HepG2 (cell line): ENCODE measurements around the gene DHX29. TPM values are rescaled to one million over a fixed set of nuclear protein-coding genes. Genes with fewer than 3 reads are reported as not detected.
A peak's percentile ranks its signal among the peaks of the same experiment; 100 is the strongest.

Experiments used
- AKAP8 ChIP-seq: sonication (generic); formaldehyde crosslinking; IDR thresholded peaks from 2 replicates; pipeline ENCODE4 v1.5.1; 2020; ENCODE audit warnings: mild to moderate bottlenecking, missing genetic modification reagents
- HNRNPLL ChIP-seq: fragments of 200-400 bp; formaldehyde crosslinking; IDR thresholded peaks from 2 replicates; pipeline ENCODE4 v1.6.1; 2017; ENCODE audit warnings: mild to moderate bottlenecking, low read depth, low read length; ENCODE audit not compliant: poor library complexity, severe bottlenecking
- JUN ChIP-seq: sonication (generic); formaldehyde crosslinking; IDR thresholded peaks from 2 replicates; pipeline ENCODE4 v1.4.0; 2020; ENCODE audit warnings: mild to moderate bottlenecking, missing genetic modification reagents
- MATR3 ChIP-seq: sonication (generic); formaldehyde crosslinking; IDR thresholded peaks from 2 replicates; pipeline ENCODE4 v1.4.0; 2020; ENCODE audit warnings: missing genetic modification reagents
- MTA3 ChIP-seq: sonication (generic); formaldehyde crosslinking; IDR thresholded peaks from 2 replicates; pipeline ENCODE4 v1.4.0; 2020; ENCODE audit warnings: missing genetic modification reagents
- PCBP2 ChIP-seq: fragments of 200-400 bp; formaldehyde crosslinking; optimal IDR thresholded peaks from 2 replicates; pipeline ENCODE3; 2018; ENCODE audit warnings: low read length, low read depth; ENCODE audit not compliant: poor library complexity, severe bottlenecking
- PHF21A ChIP-seq: sonication (generic); formaldehyde crosslinking; IDR thresholded peaks from 2 replicates; pipeline ENCODE4 v1.5.0; 2020; ENCODE audit warnings: mild to moderate bottlenecking, missing genetic modification reagents
- ZFAT ChIP-seq: sonication (generic); formaldehyde crosslinking; conservative IDR thresholded peaks from 2 replicates; pipeline ENCODE4 v1.8.1; 2023; ENCODE audit warnings: missing genetic modification reagents, inconsistent platforms
- ZNF207 ChIP-seq: fragments of 450-650 bp; IDR thresholded peaks from 2 replicates; pipeline ENCODE4 v1.6.1; 2016; ENCODE audit warnings: antibody characterized with exemption, borderline replicate concordance
- ZNF264 ChIP-seq: sonication (generic); formaldehyde crosslinking; IDR thresholded peaks from 2 replicates; pipeline ENCODE4 v1.4.0; 2020; ENCODE audit warnings: missing genetic modification reagents
- ZNF446 ChIP-seq: sonication (generic); formaldehyde crosslinking; IDR thresholded peaks from 2 replicates; pipeline ENCODE4 v1.5.0; 2020; ENCODE audit warnings: mild to moderate bottlenecking, missing genetic modification reagents
- ZNF652 ChIP-seq: IDR thresholded peaks from 2 replicates; pipeline ENCODE4 v1.6.1; 2016; ENCODE audit warnings: low read depth, borderline replicate concordance
- polyA plus RNA-seq, 8 experiments: library from polyadenylated mRNA; depleted of rRNA in 3 of 8; stranded (reverse) in 7 of 8; unstranded in 1 of 8; fragments of >200 nt; fragmentation: Illumina TruSeq in 4 of 8; extraction: Trizol in 4 of 8; gene quantifications; 2 replicates each; pipeline versions ENCODE4 v1.2.1 to v1.2.3, GENCODE V29; 2011 to 2016; ENCODE audit warnings: low read depth in 4 of 8, missing spikeins in 1 of 8, mixed read lengths in 1 of 8; ENCODE audit not compliant: insufficient read depth in 1 of 8
- total RNA-seq, 5 experiments: library from RNA; depleted of rRNA; stranded (reverse); fragments of >200 nt; fragmentation: Illumina TruSeq; extraction: Trizol; gene quantifications; 2 replicates each; pipeline ENCODE4 v1.2.3, GENCODE V29; 2016; ENCODE audit warnings: low read depth in 1 of 5
- TF ChIP-seq, protein P1 (sequence below): sonication (generic); formaldehyde crosslinking; IDR thresholded peaks from 2 replicates; pipeline ENCODE4 v1.5.1; 2020; ENCODE audit warnings: missing genetic modification reagents, mild to moderate bottlenecking, borderline replicate concordance
- TF ChIP-seq, protein P2 (sequence below): sonication (generic); formaldehyde crosslinking; conservative IDR thresholded peaks from 2 replicates; pipeline ENCODE4 v1.5.0; 2020; ENCODE audit warnings: missing genetic modification reagents
- TF ChIP-seq, protein P3 (sequence below): sonication (generic); formaldehyde crosslinking; IDR thresholded peaks from 2 replicates; pipeline ENCODE4 v1.5.0; 2020; ENCODE audit warnings: mild to moderate bottlenecking, missing genetic modification reagents, borderline replicate concordance
- TF ChIP-seq, protein P4 (sequence below): sonication (generic); formaldehyde crosslinking; IDR thresholded peaks from 2 replicates; pipeline ENCODE4 v1.8.0; 2022; ENCODE audit warnings: missing genetic modification reagents, mild to moderate bottlenecking, borderline replicate concordance
- TF ChIP-seq, protein P5 (sequence below): sonication (generic); formaldehyde crosslinking; IDR thresholded peaks from 2 replicates; pipeline ENCODE4 v1.4.0; 2020; ENCODE audit warnings: missing genetic modification reagents

The DHX29 gene
- total and polyA plus RNA-seq, 2 of the 13 experiments (the other 11 are each of a cell fraction or from before 2014, with no cell fraction given), result 1.9 to 22.0 TPM

DNA sequence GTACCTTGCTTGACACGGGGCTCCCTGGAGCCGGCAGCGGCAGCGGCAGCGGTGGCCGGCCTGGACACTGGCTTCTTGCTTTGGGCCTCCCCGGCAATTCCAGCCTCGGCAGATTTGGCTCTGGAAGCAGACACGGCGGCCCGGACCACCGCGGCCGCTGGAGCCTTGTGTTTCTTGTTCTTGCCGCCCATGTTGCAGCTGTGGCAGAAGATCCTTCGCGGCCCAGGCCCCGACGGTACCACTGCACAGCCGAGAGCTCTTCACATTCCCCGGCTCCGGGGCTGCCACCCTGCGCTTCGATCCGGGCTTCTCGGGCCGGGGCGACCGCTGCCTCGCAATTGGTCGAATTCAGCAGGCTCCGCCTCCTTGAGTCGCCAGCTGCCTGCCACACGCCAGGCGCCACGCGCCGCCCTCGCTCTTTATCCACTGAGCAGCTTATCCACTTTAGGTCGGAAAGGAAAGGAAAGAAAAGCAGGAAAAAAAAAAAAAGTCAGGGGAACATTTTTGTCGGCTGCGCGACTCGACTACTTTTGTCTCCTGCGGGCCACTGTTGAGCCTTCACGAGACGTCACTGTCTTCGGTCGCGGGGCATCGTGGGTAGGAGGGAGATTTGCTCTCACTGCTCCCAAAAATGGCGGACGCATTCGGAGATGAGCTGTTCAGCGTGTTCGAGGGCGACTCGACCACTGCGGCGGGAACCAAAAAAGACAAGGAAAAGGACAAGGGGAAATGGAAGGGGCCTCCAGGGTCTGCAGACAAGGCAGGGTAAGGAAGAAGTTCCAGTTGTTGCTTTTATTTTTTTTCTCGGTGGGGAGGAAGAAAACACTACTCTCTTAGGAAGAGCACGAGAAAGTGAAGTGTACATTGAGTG lies at the start of gene DHX29, which contains the start of gene MTREX (continued):
- TF ChIP-seq HNRNPLL (peak; percentile 52), PHF21A (peak; percentile 83), MATR3 (no peak), ZFAT (CRISPR knock-in tag) (no peak), ZNF446 (CRISPR knock-in tag) (no peak), JUN (no peak; the same call in 1 of the 2 replicates), ZNF207 (no peak), AKAP8 (no peak), PCBP2 (no peak), MTA3 (CRISPR knock-in tag) (no peak), ZNF264 (peak; percentile 50; the same call in 1 of the 2 replicates), ZNF652 (CRISPR knock-in tag) (no peak)
- TF ChIP-seq, protein P1, sequence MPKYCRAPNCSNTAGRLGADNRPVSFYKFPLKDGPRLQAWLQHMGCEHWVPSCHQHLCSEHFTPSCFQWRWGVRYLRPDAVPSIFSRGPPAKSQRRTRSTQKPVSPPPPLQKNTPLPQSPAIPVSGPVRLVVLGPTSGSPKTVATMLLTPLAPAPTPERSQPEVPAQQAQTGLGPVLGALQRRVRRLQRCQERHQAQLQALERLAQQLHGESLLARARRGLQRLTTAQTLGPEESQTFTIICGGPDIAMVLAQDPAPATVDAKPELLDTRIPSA (CRISPR knock-in tag), result no peak
- TF ChIP-seq, protein P2, sequence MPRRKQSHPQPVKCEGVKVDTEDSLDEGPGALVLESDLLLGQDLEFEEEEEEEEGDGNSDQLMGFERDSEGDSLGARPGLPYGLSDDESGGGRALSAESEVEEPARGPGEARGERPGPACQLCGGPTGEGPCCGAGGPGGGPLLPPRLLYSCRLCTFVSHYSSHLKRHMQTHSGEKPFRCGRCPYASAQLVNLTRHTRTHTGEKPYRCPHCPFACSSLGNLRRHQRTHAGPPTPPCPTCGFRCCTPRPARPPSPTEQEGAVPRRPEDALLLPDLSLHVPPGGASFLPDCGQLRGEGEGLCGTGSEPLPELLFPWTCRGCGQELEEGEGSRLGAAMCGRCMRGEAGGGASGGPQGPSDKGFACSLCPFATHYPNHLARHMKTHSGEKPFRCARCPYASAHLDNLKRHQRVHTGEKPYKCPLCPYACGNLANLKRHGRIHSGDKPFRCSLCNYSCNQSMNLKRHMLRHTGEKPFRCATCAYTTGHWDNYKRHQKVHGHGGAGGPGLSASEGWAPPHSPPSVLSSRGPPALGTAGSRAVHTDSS (CRISPR knock-in tag), result no peak
- TF ChIP-seq, protein P3, sequence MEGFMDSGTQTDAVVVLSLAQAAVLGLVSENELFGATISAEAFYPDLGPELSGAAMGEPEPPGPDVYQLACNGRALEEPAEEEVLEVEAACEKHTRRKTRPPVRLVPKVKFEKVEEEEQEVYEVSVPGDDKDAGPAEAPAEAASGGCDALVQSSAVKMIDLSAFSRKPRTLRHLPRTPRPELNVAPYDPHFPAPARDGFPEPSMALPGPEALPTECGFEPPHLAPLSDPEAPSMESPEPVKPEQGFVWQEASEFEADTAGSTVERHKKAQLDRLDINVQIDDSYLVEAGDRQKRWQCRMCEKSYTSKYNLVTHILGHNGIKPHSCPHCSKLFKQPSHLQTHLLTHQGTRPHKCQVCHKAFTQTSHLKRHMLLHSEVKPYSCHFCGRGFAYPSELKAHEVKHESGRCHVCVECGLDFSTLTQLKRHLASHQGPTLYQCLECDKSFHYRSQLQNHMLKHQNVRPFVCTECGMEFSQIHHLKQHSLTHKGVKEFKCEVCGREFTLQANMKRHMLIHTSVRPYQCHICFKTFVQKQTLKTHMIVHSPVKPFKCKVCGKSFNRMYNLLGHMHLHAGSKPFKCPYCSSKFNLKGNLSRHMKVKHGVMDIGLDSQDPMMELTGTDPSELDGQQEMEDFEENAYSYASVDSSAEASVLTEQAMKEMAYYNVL (CRISPR knock-in tag), result peak; percentile 52; the same call in 1 of the 2 replicates
- TF ChIP-seq, protein P4, sequence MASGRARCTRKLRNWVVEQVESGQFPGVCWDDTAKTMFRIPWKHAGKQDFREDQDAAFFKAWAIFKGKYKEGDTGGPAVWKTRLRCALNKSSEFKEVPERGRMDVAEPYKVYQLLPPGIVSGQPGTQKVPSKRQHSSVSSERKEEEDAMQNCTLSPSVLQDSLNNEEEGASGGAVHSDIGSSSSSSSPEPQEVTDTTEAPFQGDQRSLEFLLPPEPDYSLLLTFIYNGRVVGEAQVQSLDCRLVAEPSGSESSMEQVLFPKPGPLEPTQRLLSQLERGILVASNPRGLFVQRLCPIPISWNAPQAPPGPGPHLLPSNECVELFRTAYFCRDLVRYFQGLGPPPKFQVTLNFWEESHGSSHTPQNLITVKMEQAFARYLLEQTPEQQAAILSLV (CRISPR knock-in tag), result peak; percentile 42; the same call in 1 of the 2 replicates
- TF ChIP-seq, protein P5, sequence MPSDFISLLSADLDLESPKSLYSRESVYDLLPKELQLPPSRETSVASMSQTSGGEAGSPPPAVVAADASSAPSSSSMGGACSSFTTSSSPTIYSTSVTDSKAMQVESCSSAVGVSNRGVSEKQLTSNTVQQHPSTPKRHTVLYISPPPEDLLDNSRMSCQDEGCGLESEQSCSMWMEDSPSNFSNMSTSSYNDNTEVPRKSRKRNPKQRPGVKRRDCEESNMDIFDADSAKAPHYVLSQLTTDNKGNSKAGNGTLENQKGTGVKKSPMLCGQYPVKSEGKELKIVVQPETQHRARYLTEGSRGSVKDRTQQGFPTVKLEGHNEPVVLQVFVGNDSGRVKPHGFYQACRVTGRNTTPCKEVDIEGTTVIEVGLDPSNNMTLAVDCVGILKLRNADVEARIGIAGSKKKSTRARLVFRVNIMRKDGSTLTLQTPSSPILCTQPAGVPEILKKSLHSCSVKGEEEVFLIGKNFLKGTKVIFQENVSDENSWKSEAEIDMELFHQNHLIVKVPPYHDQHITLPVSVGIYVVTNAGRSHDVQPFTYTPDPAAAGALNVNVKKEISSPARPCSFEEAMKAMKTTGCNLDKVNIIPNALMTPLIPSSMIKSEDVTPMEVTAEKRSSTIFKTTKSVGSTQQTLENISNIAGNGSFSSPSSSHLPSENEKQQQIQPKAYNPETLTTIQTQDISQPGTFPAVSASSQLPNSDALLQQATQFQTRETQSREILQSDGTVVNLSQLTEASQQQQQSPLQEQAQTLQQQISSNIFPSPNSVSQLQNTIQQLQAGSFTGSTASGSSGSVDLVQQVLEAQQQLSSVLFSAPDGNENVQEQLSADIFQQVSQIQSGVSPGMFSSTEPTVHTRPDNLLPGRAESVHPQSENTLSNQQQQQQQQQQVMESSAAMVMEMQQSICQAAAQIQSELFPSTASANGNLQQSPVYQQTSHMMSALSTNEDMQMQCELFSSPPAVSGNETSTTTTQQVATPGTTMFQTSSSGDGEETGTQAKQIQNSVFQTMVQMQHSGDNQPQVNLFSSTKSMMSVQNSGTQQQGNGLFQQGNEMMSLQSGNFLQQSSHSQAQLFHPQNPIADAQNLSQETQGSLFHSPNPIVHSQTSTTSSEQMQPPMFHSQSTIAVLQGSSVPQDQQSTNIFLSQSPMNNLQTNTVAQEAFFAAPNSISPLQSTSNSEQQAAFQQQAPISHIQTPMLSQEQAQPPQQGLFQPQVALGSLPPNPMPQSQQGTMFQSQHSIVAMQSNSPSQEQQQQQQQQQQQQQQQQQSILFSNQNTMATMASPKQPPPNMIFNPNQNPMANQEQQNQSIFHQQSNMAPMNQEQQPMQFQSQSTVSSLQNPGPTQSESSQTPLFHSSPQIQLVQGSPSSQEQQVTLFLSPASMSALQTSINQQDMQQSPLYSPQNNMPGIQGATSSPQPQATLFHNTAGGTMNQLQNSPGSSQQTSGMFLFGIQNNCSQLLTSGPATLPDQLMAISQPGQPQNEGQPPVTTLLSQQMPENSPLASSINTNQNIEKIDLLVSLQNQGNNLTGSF (CRISPR knock-in tag), result 0 out of 2 replicates have a peak, but pooled peaks have one; percentile 6
